Right lobe of liver (tissue), 4 donors: ENCODE measurements around the gene AP2M1.
"Not testable (repeated sequence)": the region's sequence is repeated elsewhere in the genome, so short reads cannot be mapped to it uniquely, and the experiment has no call there.

ENCODE experiments used
- CTCF ChIP-seq, 4 donors: fragments of 200-600 bp in 3 of 4; fragments of 450-650 bp in 1 of 4; IDR thresholded peaks; one replicate each; pipeline versions ENCODE4 v1.5.1 to v1.8.0; 2016 to 2022; ENCODE audit warnings: antibody characterized with exemption in 4 of 4, mild to moderate bottlenecking in 2 of 4
- POLR2A ChIP-seq: fragments of 450-650 bp; IDR thresholded peaks from one replicate; pipeline ENCODE4 v1.6.1; 2017; ENCODE audit warnings: antibody characterized with exemption, mild to moderate bottlenecking
- donor health status: DM: no; HTN: no; CAD: no.
- donor health status: DM: no; HTN: no; CAD: no.
- donor health status: DM: no; HTN: yes; CAD: no.

GRCh38 chr3:184162571-184163070 lies 12.0 kb upstream of the AP2M1 start:
- not testable (repeated sequence) for TF ChIP-seq POLR2A; CTCF (IDR thresholded peaks at IDR 0.05)
